ENCODE measurements around the gene SLC16A11. TPM values are rescaled to one million over a fixed set of nuclear protein-coding genes. Genes with fewer than 3 reads are reported as not detected.
A peak's percentile ranks its signal among the peaks of the same experiment; 100 is the strongest.

The SLC16A11 gene
- total and polyA plus RNA-seq, 3 experiments from 2014 or later, result 1.3 to 1.8 (median 1.6) TPM

GRCh38 chr17:7016886-7017826 is 26.7 kb downstream of the SLC16A11 start:
- Histone ChIP-seq H3K27ac (ENCODE audit: low read depth, low read length) (peak overlapping the region; percentile 100), H3K27me3 (ENCODE audit: insufficient read depth, low read length, poor library complexity, severe bottlenecking) (no peaks in the 10 kb centered on the region), H3K4me1 (ENCODE audit: insufficient read depth, low read length) (peaks cover 51% of the 10 kb centered on the region), H3K4me3 (ENCODE audit: low read length) (no peak overlapping the region), H3K36me3 (ENCODE audit: insufficient read depth, low read length) (no peaks in the 10 kb centered on the region), H3K9me3 (ENCODE audit: low read length) (no peaks in the 10 kb centered on the region)
- ChIA-PET POLR2A (no interaction called here), CTCF (interaction anchor here (0.7 to 4.8 kb wide), 3 partner anchors 13 to 106 kb away, joined by 4 to 17 read pairs (median 6); no protein-coding TSS in a partner anchor)
- Mint-ChIP-seq H3K36me3 (peaks cover 0 to 34% (median 3%) of the 10 kb centered on the region in 3 donors), H3K27ac (peak overlapping the region; percentile 54 to 100 (median 85)), H3K4me1 (peaks cover 56 to 69% (median 62%) of the 10 kb centered on the region in 3 donors), H3K9me3 (no peaks in the 10 kb centered on the region), H3K4me3 (peak overlapping the region in 6 of 7 donors; percentile 20 to 93 (median 34)), H3K27me3 (peaks cover 0 to 1% of the 10 kb centered on the region in 2 donors)
- no peak for DNase-seq

DNA sequence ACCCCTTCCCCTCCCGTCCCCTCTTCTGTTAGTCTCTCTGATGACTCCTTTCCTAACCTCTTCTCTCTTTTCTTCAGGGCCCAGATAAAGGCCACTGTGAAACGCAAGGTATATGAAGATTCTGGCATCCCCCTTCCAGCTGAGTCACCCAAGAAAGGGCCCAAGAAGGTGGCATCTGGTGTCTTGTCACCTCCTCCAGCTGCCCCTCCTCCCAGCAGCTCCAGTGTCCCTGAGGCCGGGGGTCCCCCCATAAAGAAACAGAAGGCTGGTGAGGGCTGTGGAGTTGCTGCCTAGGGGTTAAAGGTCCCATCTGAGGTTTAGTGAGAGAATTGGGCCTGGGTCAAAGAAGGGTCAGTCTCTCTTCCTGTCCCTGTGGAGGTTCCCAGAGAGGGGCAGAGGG is 27.5 kb downstream of the SLC16A11 start:
- ChIA-PET CTCF (interaction anchor here (0.7 to 4.8 kb wide), 4 partner anchors 12 to 105 kb away, joined by 4 to 17 read pairs (median 6); no protein-coding TSS in a partner anchor), POLR2A (no interaction called here)
- Mint-ChIP-seq H3K4me1 (peaks cover 57 to 69% (median 65%) of the 10 kb centered on the region in 3 donors), H3K4me3 (peak overlapping the region; percentile 32 to 98 (median 94)), H3K27me3 (peaks cover 0 to 1% of the 10 kb centered on the region in 2 donors), H3K36me3 (peaks cover 0 to 39% (median 3%) of the 10 kb centered on the region in 3 donors), H3K9me3 (no peaks in the 10 kb centered on the region), H3K27ac (peak overlapping the region; percentile 97 to 100 (median 99))
- Histone ChIP-seq H3K4me1 (ENCODE audit: insufficient read depth, low read length) (peaks cover 50% of the 10 kb centered on the region), H3K27ac (ENCODE audit: low read depth, low read length) (peak overlapping the region; percentile 100), H3K36me3 (ENCODE audit: insufficient read depth, low read length) (no peaks in the 10 kb centered on the region), H3K4me3 (ENCODE audit: low read length) (no peak overlapping the region), H3K27me3 (ENCODE audit: insufficient read depth, low read length, poor library complexity, severe bottlenecking) (no peaks in the 10 kb centered on the region), H3K9me3 (ENCODE audit: low read length) (no peaks in the 10 kb centered on the region)
- no peak for DNase-seq

DNA sequence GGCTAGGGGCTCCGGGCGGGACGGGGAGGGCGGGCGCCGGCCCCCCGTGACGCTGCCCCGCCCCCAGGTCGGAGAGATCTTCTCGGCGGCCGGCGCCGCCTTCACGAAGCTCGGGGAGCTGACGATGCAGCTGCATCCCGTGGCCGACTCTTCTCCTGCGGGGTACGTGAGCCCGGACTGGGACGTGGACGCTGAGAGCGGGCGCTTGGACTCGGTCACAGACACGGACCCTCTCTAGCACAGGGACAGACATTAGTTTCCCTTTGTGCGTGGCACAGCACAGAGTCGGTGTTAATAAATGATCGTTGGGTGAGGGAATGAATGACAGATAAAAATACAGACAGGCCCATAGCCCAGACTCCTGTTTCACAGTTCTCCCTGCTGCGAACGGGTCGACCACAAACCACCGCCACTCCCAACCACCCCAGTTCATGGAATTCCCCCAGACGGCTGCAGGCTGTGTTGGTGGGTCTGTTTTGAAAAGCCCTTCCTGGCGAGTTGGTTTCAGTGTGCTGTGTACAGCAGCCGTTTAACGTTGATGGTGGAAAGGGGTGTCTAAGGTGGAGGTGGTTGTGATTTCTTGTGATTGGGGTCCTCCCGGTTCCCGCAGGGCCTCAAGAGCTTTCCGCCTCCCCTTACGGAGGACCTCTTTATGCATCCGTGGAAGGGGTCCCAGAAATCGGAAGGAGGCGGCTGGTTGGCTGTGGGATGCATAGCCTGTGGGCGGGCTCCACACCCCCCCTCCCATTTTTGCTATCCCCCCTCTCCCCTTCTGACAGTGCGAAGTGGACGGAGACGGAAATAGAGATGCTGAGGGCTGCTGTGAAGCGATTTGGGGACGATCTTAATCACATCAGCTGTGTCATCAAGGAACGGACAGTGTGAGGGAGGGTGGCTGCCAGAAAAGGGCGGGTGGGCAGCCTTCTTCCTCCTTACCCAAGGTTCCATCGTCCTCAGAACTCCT is 28.6 kb downstream of the SLC16A11 start:
- H3K9me3 ChIP-seq (ENCODE audit: low read length), result no peaks in the 10 kb centered on the region
- peak overlapping the region; percentile 91 for H3K4me3 ChIP-seq (ENCODE audit: low read length)
- ChIA-PET POLR2A (interaction anchor here (0.5 to 1.2 kb wide), 6 partner anchors 8 to 364 kb away, joined by 3 to 8 read pairs (median 6); partner anchors contain the start of genes C17orf100, MED31 and SLC16A13), CTCF (interaction anchor here (0.7 to 4.8 kb wide), 5 partner anchors 11 to 105 kb away, joined by 4 to 17 read pairs (median 6); no protein-coding TSS in a partner anchor)
- H3K27ac Mint-ChIP-seq, result peak overlapping the region; percentile 97 to 100 (median 99)
- H3K4me1 Mint-ChIP-seq, result peaks cover 61 to 75% (median 67%) of the 10 kb centered on the region in 3 donors
- peak; percentile 79 to 89 (median 85) for DNase-seq
- peaks cover 0 to 1% of the 10 kb centered on the region in 2 donors for H3K27me3 Mint-ChIP-seq
- H3K36me3 Mint-ChIP-seq, result peaks cover 0 to 44% (median 3%) of the 10 kb centered on the region in 3 donors
- peaks cover 58% of the 10 kb centered on the region for H3K4me1 ChIP-seq (ENCODE audit: insufficient read depth, low read length)
- no peaks in the 10 kb centered on the region for H3K36me3 ChIP-seq (ENCODE audit: insufficient read depth, low read length)
- no peaks in the 10 kb centered on the region for H3K27me3 ChIP-seq (ENCODE audit: insufficient read depth, low read length, poor library complexity, severe bottlenecking)
- H3K4me3 Mint-ChIP-seq, result peak overlapping the region; percentile 92 to 98 (median 95)
- no peaks in the 10 kb centered on the region for H3K9me3 Mint-ChIP-seq
- H3K27ac ChIP-seq (ENCODE audit: low read depth, low read length), result peak overlapping the region; percentile 100

- H3K9me3 ChIP-seq (ENCODE audit: low read length), result no peaks in the 10 kb centered on the region
- Mint-ChIP-seq H3K27ac (peak overlapping the region; percentile 99 to 100 (median 100)), H3K4me1 (peaks cover 70 to 83% (median 75%) of the 10 kb centered on the region in 3 donors), H3K27me3 (peaks cover 0 to 1% of the 10 kb centered on the region in 2 donors), H3K4me3 (peak overlapping the region; percentile 93 to 98 (median 98)), H3K9me3 (no peaks in the 10 kb centered on the region), H3K36me3 (peaks cover 0 to 50% (median 3%) of the 10 kb centered on the region in 3 donors)
- H3K27ac ChIP-seq (ENCODE audit: low read depth, low read length), result peak overlapping the region; percentile 100
- H3K4me3 ChIP-seq (ENCODE audit: low read length), result peak overlapping the region; percentile 91
- H3K4me1 ChIP-seq (ENCODE audit: insufficient read depth, low read length), result peaks cover 66% of the 10 kb centered on the region
- H3K27me3 ChIP-seq (ENCODE audit: insufficient read depth, low read length, poor library complexity, severe bottlenecking), result no peaks in the 10 kb centered on the region
- no peaks in the 10 kb centered on the region for H3K36me3 ChIP-seq (ENCODE audit: insufficient read depth, low read length)
- peak; percentile 97 to 99 (median 97) for DNase-seq
- ChIA-PET POLR2A (interaction anchor here (0.5 to 1.2 kb wide), 6 partner anchors 9 to 363 kb away, joined by 3 to 8 read pairs (median 6); partner anchors contain the start of genes C17orf100, MED31 and SLC16A13), CTCF (interaction anchor here (1.0 to 2.2 kb wide), 3 partner anchors 10 to 100 kb away, joined by 3 to 8 read pairs (median 5); no protein-coding TSS in a partner anchor)
These were observed 29.5 kb downstream of the SLC16A11 start for GRCh38 chr17:7014261-7014994.

- H3K36me3 ChIP-seq (ENCODE audit: insufficient read depth, low read length), result no peaks in the 10 kb centered on the region
- no peaks in the 10 kb centered on the region for H3K27me3 ChIP-seq (ENCODE audit: insufficient read depth, low read length, poor library complexity, severe bottlenecking)
- Mint-ChIP-seq H3K27me3 (peaks cover 0 to 1% of the 10 kb centered on the region in 2 donors), H3K36me3 (peaks cover 0 to 56% (median 3%) of the 10 kb centered on the region in 3 donors), H3K27ac (peak overlapping the region; percentile 99 to 100 (median 100)), H3K4me3 (peak overlapping the region; percentile 93 to 98 (median 98)), H3K4me1 (peaks cover 67 to 79% (median 74%) of the 10 kb centered on the region in 3 donors), H3K9me3 (no peaks in the 10 kb centered on the region)
- H3K27ac ChIP-seq (ENCODE audit: low read depth, low read length), result peak overlapping the region; percentile 100
- ChIA-PET CTCF (interaction anchor here (1.1 to 2.9 kb wide), 5 partner anchors 10 to 101 kb away, joined by 3 to 9 read pairs (median 5); no protein-coding TSS in a partner anchor), POLR2A (interaction anchor here (0.5 to 1.1 kb wide), 3 partner anchors 24 to 286 kb away, joined by 3 to 6 read pairs (median 3); partner anchors contain the start of gene SLC16A13)
- H3K4me1 ChIP-seq (ENCODE audit: insufficient read depth, low read length), result peaks cover 55% of the 10 kb centered on the region
- peak overlapping the region; percentile 87 for H3K4me3 ChIP-seq (ENCODE audit: low read length)
- DNase-seq, result no peak
- no peaks in the 10 kb centered on the region for H3K9me3 ChIP-seq (ENCODE audit: low read length)
These were observed 32.0 kb downstream of the SLC16A11 start for GRCh38 chr17:7011942-7012254.

DNA sequence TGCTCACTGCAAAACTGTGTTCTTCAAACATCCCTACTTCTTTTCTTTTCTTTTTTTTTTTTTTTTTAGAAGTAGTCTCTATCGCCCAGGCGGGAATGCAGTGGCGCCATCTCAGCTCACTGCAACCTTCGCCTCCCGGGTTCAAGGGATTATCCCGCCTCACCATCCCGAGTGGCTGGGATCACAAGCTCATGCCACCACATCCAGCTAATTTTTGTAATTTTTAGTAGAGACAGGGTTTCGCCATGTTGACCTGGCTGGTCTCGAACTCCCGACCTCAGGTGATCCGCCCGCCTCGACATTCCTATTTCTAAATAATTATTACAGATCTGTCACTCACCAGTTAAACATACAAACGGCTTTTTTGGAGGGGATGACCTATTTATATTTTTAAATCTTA is 32.5 kb downstream of the SLC16A11 start:
- H3K27me3 Mint-ChIP-seq, result peaks cover 0 to 1% of the 10 kb centered on the region in 2 donors
- Histone ChIP-seq H3K4me3 (ENCODE audit: low read length) (peak overlapping the region; percentile 87), H3K4me1 (ENCODE audit: insufficient read depth, low read length) (peaks cover 50% of the 10 kb centered on the region), H3K9me3 (ENCODE audit: low read length) (no peaks in the 10 kb centered on the region), H3K27me3 (ENCODE audit: insufficient read depth, low read length, poor library complexity, severe bottlenecking) (no peaks in the 10 kb centered on the region), H3K36me3 (ENCODE audit: insufficient read depth, low read length) (no peaks in the 10 kb centered on the region), H3K27ac (ENCODE audit: low read depth, low read length) (peak overlapping the region; percentile 100)
- peak overlapping the region; percentile 93 to 98 (median 98) for H3K4me3 Mint-ChIP-seq
- no peak for DNase-seq
- H3K4me1 Mint-ChIP-seq, result peaks cover 69 to 79% (median 75%) of the 10 kb centered on the region in 3 donors
- no peaks in the 10 kb centered on the region for H3K9me3 Mint-ChIP-seq
- ChIA-PET CTCF (interaction anchor here (1.3 to 2.9 kb wide), 3 partner anchors 10 to 100 kb away, joined by 5 to 9 read pairs (median 6); no protein-coding TSS in a partner anchor), POLR2A (no interaction called here)
- H3K36me3 Mint-ChIP-seq, result peaks cover 0 to 56% (median 3%) of the 10 kb centered on the region in 3 donors
- peak overlapping the region in 7 of 8 donors; percentile 99 to 100 (median 100) for H3K27ac Mint-ChIP-seq
